HG03066 (cell line): ENCODE data around the gene AGPS.
"Not testable (repeated sequence)": the region's sequence is repeated elsewhere in the genome, so short reads cannot be mapped to it uniquely, and the experiment has no call there.

Source experiments
- ATAC-seq: cut with Tn5 transposase; IDR thresholded peaks from one replicate; pipeline ENCODE4 v1.9.1; 2021; ENCODE audit warnings: low read depth; ENCODE audit not compliant: unreplicated experiment

The AGPS gene

DNA sequence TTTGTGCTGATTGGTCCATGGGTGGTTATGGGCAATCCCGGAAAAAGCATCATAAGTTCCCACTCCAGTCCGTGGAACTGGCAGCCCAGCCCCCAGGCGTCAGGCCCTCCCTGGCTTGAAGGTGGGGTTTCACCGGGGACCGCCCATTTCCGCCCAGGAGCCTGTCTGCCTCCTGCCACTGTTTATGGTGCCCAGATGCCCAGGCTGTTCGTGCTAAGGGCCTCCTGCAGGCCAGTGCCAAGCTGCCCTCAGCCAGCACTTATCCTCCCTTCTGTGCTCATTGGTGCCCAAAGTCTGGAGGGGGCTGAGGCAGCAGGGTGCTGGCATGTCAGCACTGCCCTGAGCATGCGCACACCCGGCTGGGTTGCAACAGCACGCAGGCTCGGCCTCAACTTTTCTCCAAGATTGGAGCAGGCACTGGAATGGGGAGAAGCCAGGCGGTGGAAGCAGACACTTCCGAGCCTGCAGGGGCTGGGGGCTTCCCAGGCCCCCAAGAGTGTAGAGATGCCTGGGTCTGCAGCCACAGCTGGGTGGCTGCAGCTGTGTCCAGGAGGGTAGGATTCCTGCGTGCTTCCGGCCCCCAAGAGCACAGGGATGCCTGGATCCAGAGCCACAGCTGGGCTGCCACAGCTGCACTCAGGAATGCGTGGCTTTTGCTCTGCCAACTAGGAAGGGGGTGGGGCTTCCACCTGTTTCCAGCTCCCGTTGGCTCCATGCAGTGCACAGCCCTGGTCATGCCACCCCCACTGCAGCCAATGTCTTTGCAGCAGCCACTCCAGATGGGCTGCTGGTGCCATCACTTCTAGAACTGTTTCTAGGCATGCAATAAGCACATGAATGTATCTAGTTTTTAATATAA, 74.0 kb downstream of the AGPS start:
- ATAC-seq, result no peak

DNA sequence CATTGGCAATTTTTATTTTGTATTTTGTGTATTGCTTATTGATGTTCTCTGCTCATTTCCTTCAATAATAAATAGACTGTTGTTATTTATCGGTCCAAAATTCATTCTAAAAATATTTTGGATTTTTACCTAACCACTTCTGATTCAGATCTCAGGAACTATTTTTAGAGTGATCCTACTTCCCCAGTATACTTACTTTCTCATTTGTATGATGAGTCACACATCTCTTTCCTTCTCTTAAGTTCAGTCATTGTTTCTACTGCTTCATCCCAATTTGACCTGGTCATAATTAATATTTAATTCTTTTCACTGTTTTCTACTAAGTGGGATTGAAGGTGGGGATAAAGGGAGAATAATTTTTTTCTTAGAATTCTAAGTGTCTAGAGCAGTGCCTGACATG, 75.1 kb downstream of the AGPS start:
- no peak for ATAC-seq

DNA sequence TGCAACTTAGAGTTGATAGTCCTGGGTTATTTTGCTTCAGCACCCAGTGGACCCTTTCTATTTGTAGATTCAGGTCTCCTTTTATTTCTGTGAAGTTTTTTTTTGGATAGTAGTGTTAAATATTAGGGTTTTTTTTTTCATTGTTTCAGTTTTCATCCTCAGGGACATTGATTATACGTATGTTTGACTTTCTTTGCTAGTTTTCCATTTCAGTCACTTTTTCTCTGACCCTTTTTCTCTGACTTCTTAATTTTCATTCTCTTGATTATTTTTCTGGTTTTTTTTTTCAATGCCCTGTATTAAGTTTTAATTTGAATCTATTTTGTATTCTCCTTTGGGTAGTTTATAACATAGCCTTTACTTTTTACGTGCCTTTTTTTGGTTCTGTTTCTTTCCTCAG, 79.4 kb downstream of the AGPS start:
- ATAC-seq, result no peak

GRCh38 chr2:177474301-177474700, 81.7 kb downstream of the AGPS start:
- ATAC-seq, result no peak

DNA sequence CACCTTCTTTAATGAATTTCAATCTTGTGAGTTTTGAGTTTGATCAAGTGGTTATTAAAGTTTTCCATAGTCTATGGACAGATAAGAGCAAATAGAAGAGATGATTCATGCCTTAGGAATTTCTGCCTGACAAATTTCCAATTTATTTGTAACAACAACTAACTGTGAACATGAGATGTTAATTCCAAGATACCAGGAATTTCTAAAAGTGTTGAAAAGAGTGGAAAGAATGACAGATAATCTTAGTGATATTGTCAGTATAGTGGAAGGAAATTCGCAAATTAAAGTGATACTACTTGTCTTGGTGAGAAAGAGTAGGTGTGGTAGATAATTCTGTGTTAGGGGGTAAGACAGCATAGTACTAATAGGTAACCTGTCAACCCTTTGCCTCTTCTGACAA, 82.4 kb downstream of the AGPS start:
- ATAC-seq, result no peak

DNA sequence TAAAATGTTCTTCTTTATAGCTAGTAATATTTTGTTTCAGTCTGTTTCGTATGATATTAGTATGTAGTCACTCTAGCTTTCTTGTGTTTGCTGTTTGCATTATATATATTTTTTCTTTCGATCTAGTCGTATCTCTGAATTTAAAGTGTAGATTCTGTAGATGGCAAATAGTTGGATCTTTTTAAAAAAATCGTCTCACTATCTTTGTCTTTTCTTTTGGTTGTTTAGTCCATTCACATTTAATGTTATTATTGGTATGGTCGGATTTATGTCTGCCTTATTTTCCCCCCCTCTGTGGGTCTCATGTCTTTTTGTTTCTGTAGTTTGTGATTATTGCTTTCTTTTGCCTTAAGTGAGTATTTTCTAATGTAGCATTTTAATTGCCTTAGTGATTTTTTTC, 84.3 kb downstream of the AGPS start:
- ATAC-seq, result no peak

- no peak for ATAC-seq
Observed at GRCh38 chr2:177478029-177478428, 85.5 kb downstream of the AGPS start.

GRCh38 chr2:177478907-177479306, 86.3 kb downstream of the AGPS start:
- no peak for ATAC-seq

- no peak for ATAC-seq
Observed at GRCh38 chr2:177482195-177482594, 89.6 kb downstream of the AGPS start.

DNA sequence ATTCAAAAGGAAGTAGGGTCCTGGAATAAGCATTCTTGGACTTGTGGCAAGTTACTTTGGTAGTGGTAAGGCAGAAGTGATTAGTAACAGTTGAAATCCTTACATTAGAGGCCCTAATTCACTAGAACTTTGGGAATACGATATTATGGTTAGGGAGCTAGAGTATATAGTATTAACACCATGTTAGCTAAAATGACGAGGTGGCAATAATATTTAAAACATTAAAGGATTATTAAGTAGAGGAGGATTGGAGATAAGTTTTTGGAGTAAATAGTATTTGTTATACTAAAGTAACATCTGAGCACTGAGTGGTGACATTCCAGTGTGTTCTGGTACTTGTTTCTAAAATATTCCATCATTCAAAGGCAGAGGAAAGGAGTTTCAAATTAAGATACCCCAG, 91.0 kb downstream of the AGPS start:
- no peak for ATAC-seq

- no peak for ATAC-seq
Observed at GRCh38 chr2:177484180-177484795, 91.7 kb downstream of the AGPS start.

DNA sequence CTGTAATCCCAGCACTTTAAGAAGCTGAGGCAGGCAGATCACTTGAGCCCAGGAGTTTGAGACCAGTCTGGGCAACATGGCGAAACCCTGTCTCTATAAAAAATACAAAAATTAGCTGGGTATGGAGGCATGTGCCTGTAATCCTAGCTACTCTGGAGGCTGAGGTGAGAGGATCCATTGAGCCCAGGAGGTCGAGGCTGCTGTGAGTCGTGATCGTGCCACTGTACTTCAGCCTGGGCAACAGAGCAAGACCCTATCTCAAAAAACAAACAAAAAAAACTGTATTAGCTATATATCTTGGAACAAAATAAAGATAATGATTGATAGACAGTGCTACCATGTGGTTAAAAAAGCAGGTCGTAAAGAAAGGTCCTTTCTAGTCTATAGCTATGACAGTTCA, 93.1 kb downstream of the AGPS start:
- not testable (repeated sequence) for ATAC-seq

DNA sequence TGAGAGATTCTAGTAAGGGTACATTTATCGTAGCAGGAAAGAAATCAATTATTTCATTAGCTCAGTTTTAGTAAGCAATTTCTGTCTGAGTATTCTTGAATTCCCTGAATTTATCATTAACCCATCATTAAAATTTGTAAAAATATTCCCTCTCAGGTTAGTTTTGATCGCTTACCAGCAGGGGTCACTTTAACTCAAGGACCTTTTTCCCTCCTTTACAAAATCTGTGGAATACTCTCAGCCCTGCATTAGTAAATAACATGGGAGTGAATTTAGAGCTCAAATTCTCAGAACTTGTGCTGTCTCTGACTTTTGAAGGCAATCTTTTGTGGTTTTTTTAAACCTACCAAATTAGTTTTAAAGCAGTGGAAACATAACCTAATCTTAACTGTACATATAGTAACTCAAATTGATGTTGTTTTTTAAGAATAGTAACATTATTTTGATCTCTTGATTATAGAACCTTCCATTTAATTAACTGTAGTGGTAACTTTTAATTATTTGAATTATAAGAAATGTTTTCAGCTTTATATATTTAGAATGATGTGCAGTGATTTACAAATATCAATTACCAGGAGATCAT, 97.2 kb downstream of the AGPS start:
- no peak for ATAC-seq

DNA sequence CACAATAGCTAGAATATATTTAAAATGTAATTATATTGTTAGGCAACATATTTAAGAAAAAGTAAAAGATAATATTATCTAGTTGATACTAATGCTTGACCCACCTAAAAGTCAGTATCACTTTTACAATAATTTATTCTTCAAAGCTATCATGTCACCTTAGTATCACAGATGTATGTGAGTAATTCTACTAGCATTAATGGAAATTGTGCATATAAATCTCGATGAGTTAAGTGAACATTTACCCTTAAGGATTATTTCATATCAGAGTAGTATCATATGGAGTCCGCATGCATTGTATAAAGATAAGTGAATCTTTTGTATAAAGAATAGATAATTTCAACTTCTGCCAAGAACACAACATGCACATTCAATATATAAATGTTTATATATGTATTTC, 103.4 kb downstream of the AGPS start:
- no peak for ATAC-seq

- no peak for ATAC-seq
Observed at GRCh38 chr2:177496921-177497320, 104.3 kb downstream of the AGPS start.

GRCh38 chr2:177501186-177501585, 108.6 kb downstream of the AGPS start:
- ATAC-seq, result no peak

DNA sequence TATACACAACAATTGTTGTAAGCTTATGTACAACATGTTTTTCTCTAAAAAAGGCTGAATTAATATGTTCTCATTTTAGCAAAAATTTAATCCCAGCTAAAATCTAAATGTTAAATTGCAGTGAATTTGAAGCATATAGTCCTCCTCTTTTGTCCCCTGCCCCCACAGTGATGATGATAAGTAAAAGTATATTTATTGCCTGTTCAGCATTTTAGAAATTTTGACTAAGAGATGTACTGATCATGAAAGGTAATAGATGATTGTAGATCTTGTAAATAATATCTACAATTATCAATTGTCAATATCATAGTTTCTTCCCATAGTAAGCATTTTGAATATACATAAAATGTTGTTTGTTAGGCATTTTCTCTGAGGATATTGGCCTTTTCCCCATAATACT, 113.9 kb downstream of the AGPS start:
- ATAC-seq, result no peak

DNA sequence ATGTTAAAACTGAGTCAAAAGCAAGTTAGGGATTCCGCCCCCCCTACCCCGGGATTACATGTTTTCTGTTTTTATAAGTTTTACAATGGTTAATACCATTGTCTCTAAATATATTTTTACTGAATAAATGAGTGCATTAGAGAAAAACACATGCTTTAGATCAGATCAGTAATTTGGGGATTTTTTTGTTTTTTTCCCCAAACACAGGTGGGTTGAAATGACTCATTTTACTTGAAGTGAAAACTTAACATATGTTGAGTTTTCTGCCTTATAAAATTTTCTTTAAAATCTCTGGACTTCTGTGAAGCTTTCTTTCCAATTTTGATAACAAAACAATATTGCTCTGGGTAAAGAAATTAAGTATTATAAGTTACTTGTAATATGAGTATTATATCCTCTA, 114.4 kb downstream of the AGPS start:
- ATAC-seq, result no peak

GRCh38 chr2:177516824-177517544, 124.4 kb downstream of the AGPS start:
- ATAC-seq, result no peak

GRCh38 chr2:177518754-177519153, 126.2 kb downstream of the AGPS start:
- no peak for ATAC-seq

GRCh38 chr2:177519534-177520115, 127.1 kb downstream of the AGPS start:
- ATAC-seq, result no peak
